H1 (cell line): Measurements from ENCODE around the gene CDKL5. TPM values are rescaled to one million over a fixed set of nuclear protein-coding genes. Genes with fewer than 3 reads are reported as not detected.

Source experiments
- CTCF ChIA-PET: fragments of 300-600 bp; sonication (Branson Sonifier 250); formaldehyde crosslinking; loops from one replicate; lab custom pipeline; 2021; ENCODE audit not compliant: partially characterized antibody; lab: Charles Lee
- POLR2A ChIA-PET: fragments of 300-600 bp; sonication (Branson Sonifier 250); formaldehyde crosslinking; loops from one replicate; lab custom pipeline; 2021; ENCODE audit warnings: inconsistent platforms; ENCODE audit not compliant: partially characterized antibody; lab: Charles Lee
- DNase-seq, 2 experiments: peaks; one replicate each; pipeline versions ENCODE4 v3.0.0 to v3.0.0-alpha.2; 2010 to 2022; ENCODE audit warnings: low spot score in 2 of 2, low read depth in 1 of 2, mixed read lengths in 1 of 2
- FAIRE-seq: peaks from 2 replicates; lab custom pipeline; 2011; peaks lifted over from hg19 to GRCh38; lab: Jason Lieb, UNC
- H2AFZ ChIP-seq: 2 replicates; pipeline ENCODE4 v1.8.1; 2012; ENCODE audit warnings: low read length, inconsistent platforms
- H2AK5ac ChIP-seq: 2 replicates; pipeline ENCODE4 v1.6.1; 2013; ENCODE audit warnings: low read depth, low read length
- H2BK120ac ChIP-seq: replicated peaks from 2 replicates; pipeline ENCODE3; 2013; ENCODE audit warnings: low read depth, low read length, inconsistent platforms
- H2BK12ac ChIP-seq: 2 replicates; pipeline ENCODE4 v1.6.1; 2013; ENCODE audit warnings: low read depth, low read length
- H2BK15ac ChIP-seq: 2 replicates; pipeline ENCODE4 v1.6.1; 2013; ENCODE audit warnings: low read length
- H2BK20ac ChIP-seq: 2 replicates; pipeline ENCODE4 v1.6.1; 2013; ENCODE audit warnings: low read length
- H2BK5ac ChIP-seq: 2 replicates; pipeline ENCODE4 v1.6.1; 2013; ENCODE audit warnings: low read depth, low read length
- H3K14ac ChIP-seq: 2 replicates; pipeline ENCODE4 v1.6.1; 2013; ENCODE audit warnings: inconsistent platforms; ENCODE audit not compliant: insufficient read length
- H3K18ac ChIP-seq: 2 replicates; pipeline ENCODE4 v1.6.1; 2013; ENCODE audit warnings: low read length; ENCODE audit errors: extremely low read depth
- H3K23ac ChIP-seq: 2 replicates; pipeline ENCODE4 v1.6.1; 2013; ENCODE audit warnings: inconsistent platforms; ENCODE audit not compliant: insufficient read length
- H3K23me2 ChIP-seq: 2 replicates; pipeline ENCODE4 v1.6.1; 2013; ENCODE audit warnings: low read depth, low read length
- H3K27ac ChIP-seq: 2 replicates; pipeline ENCODE4 v1.6.1; 2011; ENCODE audit warnings: low read depth, low read length, inconsistent platforms
- H3K27me3 ChIP-seq, 4 experiments: replicated peaks in 1 of 4; 1 replicate in 1 of 4; 2 replicates in 3 of 4; pipeline versions ENCODE4 v1.6.1 to v1.8.1; 2011 to 2013; ENCODE audit warnings: low read length in 3 of 4, mild to moderate bottlenecking in 3 of 4, inconsistent platforms in 2 of 4, mixed read lengths in 2 of 4, moderate library complexity in 1 of 4; ENCODE audit not compliant: control insufficient read depth in 3 of 4, insufficient read depth in 3 of 4; ENCODE audit errors: extremely low read depth in 1 of 4
- H3K36me3 ChIP-seq, 4 experiments: 2 replicates each; pipeline versions ENCODE4 v1.6.1 to v1.8.1; 2011 to 2013; ENCODE audit warnings: mild to moderate bottlenecking in 4 of 4, low read length in 3 of 4, moderate library complexity in 2 of 4, control low read depth in 1 of 4, inconsistent platforms in 1 of 4; ENCODE audit not compliant: insufficient read depth in 4 of 4, control insufficient read depth in 2 of 4
- H3K4ac ChIP-seq: replicated peaks from 2 replicates; pipeline ENCODE3; 2013; ENCODE audit warnings: low read length, low read depth, mixed read lengths, inconsistent platforms; ENCODE audit not compliant: insufficient read length
- H3K4me1 ChIP-seq, 4 experiments: replicated peaks in 1 of 4; 1 replicate in 1 of 4; 2 replicates in 3 of 4; pipeline versions ENCODE4 v1.6.1 to v1.8.1; 2011 to 2013; ENCODE audit warnings: low read length in 3 of 4, inconsistent platforms in 2 of 4, mixed read lengths in 1 of 4; ENCODE audit not compliant: insufficient read depth in 4 of 4, control insufficient read depth in 3 of 4
- H3K4me2 ChIP-seq, 2 experiments: 2 replicates each; pipeline versions ENCODE4 v1.6.1 to v1.8.1; 2011 to 2013; ENCODE audit warnings: low read depth in 2 of 2, low read length in 2 of 2, control low read depth in 1 of 2, inconsistent platforms in 1 of 2, mild to moderate bottlenecking in 1 of 2; ENCODE audit not compliant: insufficient read depth in 1 of 2
- H3K4me3 ChIP-seq, 4 experiments: fragments of 200-600, 300-600 bp in 1 of 4; sonication (generic), shearing (Covaris generic), sonication (Bioruptor Twin) in 1 of 4; 2 replicates each; pipeline versions ENCODE4 v1.5.1 to v1.8.1; 2011 to 2016; ENCODE audit warnings: low read length in 4 of 4, low read depth in 3 of 4, control low read depth in 2 of 4, inconsistent platforms in 2 of 4, mild to moderate bottlenecking in 2 of 4, mixed read lengths in 1 of 4, moderate library complexity in 1 of 4; ENCODE audit not compliant: insufficient read depth in 2 of 4; ENCODE audit errors: extremely low read depth in 1 of 4
- H3K56ac ChIP-seq: replicated peaks from 2 replicates; pipeline ENCODE3; 2013; ENCODE audit warnings: low read depth, mild to moderate bottlenecking, mixed read lengths, low read length, inconsistent platforms; ENCODE audit not compliant: insufficient read length
- H3K79me1 ChIP-seq: 2 replicates; pipeline ENCODE4 v1.6.1; 2013; ENCODE audit warnings: low read depth, low read length, control low read depth
- H3K79me2 ChIP-seq, 2 experiments: 2 replicates each; pipeline versions ENCODE4 v1.6.1 to v1.8.1; 2012 to 2013; ENCODE audit warnings: low read length in 2 of 2, mild to moderate bottlenecking in 2 of 2, inconsistent platforms in 1 of 2; ENCODE audit not compliant: insufficient read depth in 2 of 2, control insufficient read depth in 1 of 2
- H3K9ac ChIP-seq, 4 experiments: replicated peaks in 1 of 4; 1 replicate in 1 of 4; 2 replicates in 3 of 4; pipeline versions ENCODE4 v1.6.1 to v1.8.1; 2011 to 2013; ENCODE audit warnings: low read depth in 3 of 4, low read length in 3 of 4, control low read depth in 2 of 4, mild to moderate bottlenecking in 2 of 4, moderate library complexity in 2 of 4, inconsistent platforms in 1 of 4; ENCODE audit errors: extremely low read depth in 1 of 4
- H3K9me3 ChIP-seq, 2 experiments: 2 replicates each; pipeline versions ENCODE4 v1.6.1 to v1.8.1; 2012 to 2013; ENCODE audit warnings: mild to moderate bottlenecking in 2 of 2, moderate library complexity in 2 of 2, control low read depth in 1 of 2, inconsistent platforms in 1 of 2, low read depth in 1 of 2, low read length in 1 of 2, mixed read lengths in 1 of 2; ENCODE audit not compliant: insufficient read depth in 2 of 2
- H4K20me1 ChIP-seq, 2 experiments: replicated peaks in 1 of 2; 2 replicates each; pipeline versions ENCODE3 to v1.8.1; 2011 to 2013; ENCODE audit warnings: inconsistent platforms in 2 of 2, low read length in 2 of 2, mild to moderate bottlenecking in 1 of 2; ENCODE audit not compliant: insufficient read depth in 2 of 2, control insufficient read depth in 1 of 2
- H4K5ac ChIP-seq: 2 replicates; pipeline ENCODE4 v1.6.1; 2013; ENCODE audit warnings: low read length, low read depth, mixed read lengths, inconsistent platforms; ENCODE audit not compliant: insufficient read length
- H4K8ac ChIP-seq: 2 replicates; pipeline ENCODE4 v1.8.0; 2013; ENCODE audit warnings: mild to moderate bottlenecking, moderate library complexity, low read length, inconsistent platforms; ENCODE audit not compliant: insufficient read depth; ENCODE audit errors: extremely low read depth
- H4K91ac ChIP-seq: replicated peaks from 2 replicates; pipeline ENCODE3; 2013; ENCODE audit warnings: low read length, mixed read lengths, inconsistent platforms; ENCODE audit not compliant: insufficient read length
- ATF3 ChIP-seq: IDR thresholded peaks from 2 replicates; pipeline ENCODE4 v1.6.1; 2011; ENCODE audit warnings: low read depth, mild to moderate bottlenecking, low read length; ENCODE audit not compliant: insufficient read depth
- BACH1 ChIP-seq: IDR thresholded peaks from 2 replicates; pipeline ENCODE4 v1.6.1; 2012; ENCODE audit warnings: low read length, improper control_type of control experiment
- BCL11A ChIP-seq, 2 experiments: IDR thresholded peaks; one replicate each; pipeline ENCODE4 v1.6.1; 2011; ENCODE audit warnings: low read depth in 2 of 2, low read length in 2 of 2, mild to moderate bottlenecking in 2 of 2
- CEBPB ChIP-seq: IDR thresholded peaks from 2 replicates; pipeline ENCODE4 v1.6.1; 2012; ENCODE audit warnings: low read depth, low read length
- CHD1 ChIP-seq: IDR thresholded peaks from 2 replicates; pipeline ENCODE4 v1.6.1; 2012; ENCODE audit warnings: low read depth, low read length, improper control_type of control experiment
- CHD2 ChIP-seq: IDR thresholded peaks from 2 replicates; pipeline ENCODE4 v1.6.1; 2012; ENCODE audit warnings: low read length, improper control_type of control experiment
- EP300 ChIP-seq, 2 experiments: IDR thresholded peaks; 1 replicate in 1 of 2; 2 replicates in 1 of 2; pipeline ENCODE4 v1.6.1; 2011 to 2012; ENCODE audit warnings: low read depth in 2 of 2, low read length in 2 of 2, mild to moderate bottlenecking in 2 of 2, borderline replicate concordance in 1 of 2, inconsistent platforms in 1 of 2, moderate library complexity in 1 of 2
- EZH2 ChIP-seq: fragments of 200-600 bp; sonication (generic); IDR thresholded peaks from 2 replicates; pipeline ENCODE4 v1.7.1; 2012; ENCODE audit warnings: low read depth, mild to moderate bottlenecking, moderate library complexity, low read length, inconsistent platforms; ENCODE audit not compliant: severe bottlenecking
- HDAC6 ChIP-seq: IDR thresholded peaks from one replicate; pipeline ENCODE4 v1.7.1; 2012; ENCODE audit warnings: low read depth, mild to moderate bottlenecking, inconsistent platforms, low read length, moderate library complexity
- MAX ChIP-seq: IDR thresholded peaks from 2 replicates; pipeline ENCODE4 v1.6.1; 2012; ENCODE audit warnings: inconsistent platforms
- POU5F1 ChIP-seq: IDR thresholded peaks from 2 replicates; pipeline ENCODE4 v1.6.1; 2011; ENCODE audit warnings: low read depth, mild to moderate bottlenecking, low read length, moderate library complexity
- RXRA ChIP-seq: IDR thresholded peaks from 2 replicates; pipeline ENCODE4 v1.6.1; 2011; ENCODE audit warnings: low read depth, mild to moderate bottlenecking, low read length, moderate library complexity; ENCODE audit not compliant: insufficient read depth
- WGBS, 2 experiments: shearing (Covaris generic) in 1 of 2; methylation state at CpG; one replicate each; pipeline versions ENCODE4 v1.1.6 to v1.1.7; 2013 to 2015; ENCODE audit warnings: low lambda C conversion rate in 2 of 2, mixed read lengths in 2 of 2, inconsistent platforms in 1 of 2, low coverage in 1 of 2, missing lambda C conversion rate in 1 of 2; ENCODE audit not compliant: insufficient replicate concordance in 2 of 2, insufficient coverage in 1 of 2, insufficient read length in 1 of 2; ENCODE audit errors: extremely low coverage in 1 of 2, missing lambda C conversion rate in 1 of 2; 5-methylcytosine and 5-hydroxymethylcytosine counted together
- polyA plus RNA-seq, 7 experiments: library from polyadenylated mRNA; depleted of rRNA in 3 of 7; stranded (reverse) in 5 of 7; unstranded in 2 of 7; fragments of >200 nt in 5 of 7; fragments of 200-250 nt in 2 of 7; gene quantifications; 1 replicate in 5 of 7; 2 replicates in 1 of 7; 4 replicates in 1 of 7; pipeline versions ENCODE4 v1.2.1 to v1.2.3, GENCODE V29; 2011 to 2013; ENCODE audit warnings: missing spikeins in 2 of 7, mixed read lengths in 2 of 7
- total RNA-seq: library from RNA; stranded (reverse); fragmentation: NEBNext Ultra II Directional; extraction: Animal tissue kit (Norgen Biotek cat#: 25700); gene quantifications from 2 replicates; pipeline ENCODE4 v1.2.1, GENCODE V29; 2021

The CDKL5 gene
- total and polyA plus RNA-seq, 2 of the 8 experiments (the other 6 are each of a cell fraction or from before 2014, with no cell fraction given), result 5.5 to 15.6 TPM

- WGBS, 2 experiments, result 93% methylated on average over 4 of the region's 4 CpGs; no CpG with 5 or more reads in 1 of the 2 experiments
- CTCF ChIA-PET, result no interaction called here
- no peak overlapping the region for H4K91ac ChIP-seq
These were observed 39.6 kb downstream of the CDKL5 start for GRCh38 chrX:18465051-18465450.

More at GRCh38 chrX:18465051-18465450, 39.6 kb downstream of the CDKL5 start:
- Histone ChIP-seq H3K23me2 (no peaks in the 10 kb centered on the region), H3K14ac (no peak overlapping the region), H3K18ac (no peak overlapping the region), H3K27me3 (no peaks in the 10 kb centered on the region), H3K27ac (no peak overlapping the region), H3K9me3 (no peaks in the 10 kb centered on the region), H3K4me1 (peaks cover 0 to 3% (median 0%) of the 10 kb centered on the region in 4 experiments; a peak in 1 of 7 replicates), H2BK120ac (no peak overlapping the region), H3K23ac (no peak overlapping the region), H2BK15ac (no peak overlapping the region), H2BK12ac (no peak overlapping the region), H4K20me1 (peaks cover 0 to 2% of the 10 kb centered on the region in 2 experiments), H3K4ac (no peak overlapping the region), H3K9ac (no peak overlapping the region), H3K36me3 (no peaks in the 10 kb centered on the region), H2AK5ac (no peak overlapping the region), H3K56ac (no peak overlapping the region), H4K5ac (no peak overlapping the region), H4K8ac (no peak overlapping the region), H3K79me1 (no peaks in the 10 kb centered on the region), H3K79me2 (peaks cover 0 to 41% of the 10 kb centered on the region in 2 experiments; a peak in 2 of 4 replicates), H2BK5ac (no peak overlapping the region), H2BK20ac (no peak overlapping the region), H2AFZ (no peak overlapping the region), H3K4me3 (no peak overlapping the region), H3K4me2 (no peak overlapping the region)
- POLR2A ChIA-PET, result no interaction called here
- FAIRE-seq, result no peak
- no peak for DNase-seq
- TF ChIP-seq CHD2 (no peak), EZH2 (no peak), CEBPB (no peak), BACH1 (no peak), POU5F1 (no peak), HDAC6 (no peak), EP300 (IDR thresholded peaks at IDR 0.05; ENCODE audit: borderline replicate concordance in 1 of 2, low read depth in 2 of 2, low read length in 2 of 2) (no peak), RXRA (no peak), BCL11A (IDR thresholded peaks at IDR 0.05; ENCODE audit: low read depth in 2 of 2, low read length in 2 of 2) (no peak), MAX (no peak), CHD1 (no peak), ATF3 (no peak)
